ENCODE data around the gene KDM4F. TPM values are rescaled to one million over a fixed set of nuclear protein-coding genes. Genes with fewer than 3 reads are reported as not detected.

The KDM4F gene
- total RNA-seq, 1 donor from 2014 or later = not detected

DNA sequence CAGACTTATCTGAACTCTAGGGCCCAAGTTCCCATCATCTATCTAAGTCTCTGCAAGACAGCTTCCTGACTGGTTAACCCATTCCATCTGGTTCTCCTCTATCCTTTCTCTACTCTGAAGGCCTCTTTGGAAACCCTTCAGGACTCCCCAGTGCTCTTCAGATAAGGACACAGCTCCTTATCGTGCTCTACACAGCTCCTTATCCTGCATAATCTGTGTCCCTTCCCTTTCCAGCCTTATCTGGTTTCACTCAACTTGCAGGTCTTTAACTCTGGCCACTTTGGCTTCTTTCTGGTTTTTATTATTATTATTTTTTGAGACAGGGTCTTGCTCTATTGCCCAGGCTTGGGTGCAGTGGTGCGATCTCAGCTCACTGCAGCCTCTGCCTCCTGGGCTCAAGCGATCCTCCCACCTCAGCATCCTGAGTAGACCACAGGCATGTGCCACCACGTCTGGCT lies 51.0 kb downstream of the KDM4F start:
- no peak overlapping the region for H3K4me3 ChIP-seq
- no peaks in the 10 kb centered on the region for H3K9me3 ChIP-seq
- H3K27ac ChIP-seq = no peak overlapping the region
- H3K27me3 ChIP-seq = no peaks in the 10 kb centered on the region
- intact Hi-C loops (cut with DNase I) = no loop called here
- no peaks in the 10 kb centered on the region for H3K36me3 ChIP-seq
- TF ChIP-seq, protein P1, sequence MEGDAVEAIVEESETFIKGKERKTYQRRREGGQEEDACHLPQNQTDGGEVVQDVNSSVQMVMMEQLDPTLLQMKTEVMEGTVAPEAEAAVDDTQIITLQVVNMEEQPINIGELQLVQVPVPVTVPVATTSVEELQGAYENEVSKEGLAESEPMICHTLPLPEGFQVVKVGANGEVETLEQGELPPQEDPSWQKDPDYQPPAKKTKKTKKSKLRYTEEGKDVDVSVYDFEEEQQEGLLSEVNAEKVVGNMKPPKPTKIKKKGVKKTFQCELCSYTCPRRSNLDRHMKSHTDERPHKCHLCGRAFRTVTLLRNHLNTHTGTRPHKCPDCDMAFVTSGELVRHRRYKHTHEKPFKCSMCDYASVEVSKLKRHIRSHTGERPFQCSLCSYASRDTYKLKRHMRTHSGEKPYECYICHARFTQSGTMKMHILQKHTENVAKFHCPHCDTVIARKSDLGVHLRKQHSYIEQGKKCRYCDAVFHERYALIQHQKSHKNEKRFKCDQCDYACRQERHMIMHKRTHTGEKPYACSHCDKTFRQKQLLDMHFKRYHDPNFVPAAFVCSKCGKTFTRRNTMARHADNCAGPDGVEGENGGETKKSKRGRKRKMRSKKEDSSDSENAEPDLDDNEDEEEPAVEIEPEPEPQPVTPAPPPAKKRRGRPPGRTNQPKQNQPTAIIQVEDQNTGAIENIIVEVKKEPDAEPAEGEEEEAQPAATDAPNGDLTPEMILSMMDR (IDR thresholded peaks at IDR 0.05) = no peak
- no peak for DNase-seq (ENCODE audit: low spot score in 2 of 2)
- H3K4me1 ChIP-seq = peaks cover 5 to 8% of the 10 kb centered on the region in 2 donors

Other genes starting within 250 kb of the KDM4F start
- gene CWC15, start 75.9 kb upstream of the KDM4F start, total RNA-seq = 16.2 TPM
- not detected for gene KDM4D, start 75.7 kb upstream of the KDM4F start, total RNA-seq
- not detected for gene KDM4E, start 24.2 kb upstream of the KDM4F start, total RNA-seq
- 42.0 TPM for gene SRSF8, start 17.5 kb downstream of the KDM4F start, total RNA-seq
- gene ENDOD1, start 40.4 kb downstream of the KDM4F start, total RNA-seq = 60.2 TPM
- gene SESN3, start 181.8 kb downstream of the KDM4F start, total RNA-seq = 15.1 TPM

All from ascending aorta (tissue), 2 donors.